ENCODE results near the gene HBS1L. TPM values are rescaled to one million over a fixed set of nuclear protein-coding genes. Genes with fewer than 3 reads are reported as not detected.

The HBS1L gene
- total and polyA plus RNA-seq, 8 donors = 55.1 to 71.5 (median 63.4) TPM

- Histone ChIP-seq H3K27ac (no peak overlapping the region), H3K9me3 (peaks cover 0 to 1% of the 10 kb centered on the region in 2 donors), H3K36me3 (peaks cover 0 to 8% of the 10 kb centered on the region in 2 donors), H3K27me3 (no peaks in the 10 kb centered on the region), H3K4me3 (no peak overlapping the region), H3K4me1 (no peaks in the 10 kb centered on the region)
- intact Hi-C loops (cut with DNase I) = no loop called here
- TF ChIP-seq CTCF (IDR thresholded peaks at IDR 0.05) = no peak
- DNase-seq (no peak), ATAC-seq (no peak)
Observed at GRCh38 chr6:134954272-134955000, 100.2 kb downstream of the HBS1L start.

GRCh38 chr6:134951494-134952263, 102.9 kb downstream of the HBS1L start:
- Histone ChIP-seq H3K4me1 (no peaks in the 10 kb centered on the region), H3K36me3 (no peaks in the 10 kb centered on the region), H3K27me3 (no peaks in the 10 kb centered on the region), H3K27ac (no peak overlapping the region), H3K9me3 (no peaks in the 10 kb centered on the region), H3K4me3 (no peak overlapping the region)
- TF ChIP-seq CTCF (IDR thresholded peaks at IDR 0.05) = no peak
- DNase-seq = no peak
- intact Hi-C loops (cut with DNase I) = no loop called here
- ATAC-seq = no peak

GRCh38 chr6:134950482-134950881, 104.1 kb downstream of the HBS1L start:
- intact Hi-C loops (cut with DNase I) = no loop called here
- H3K4me3 ChIP-seq = no peak overlapping the region
- no peak for TF ChIP-seq CTCF (IDR thresholded peaks at IDR 0.05)
- no peaks in the 10 kb centered on the region for H3K4me1 ChIP-seq
- DNase-seq = no peak
- H3K27ac ChIP-seq = no peak overlapping the region
- no peak for ATAC-seq
- H3K27me3 ChIP-seq = no peaks in the 10 kb centered on the region
- H3K36me3 ChIP-seq = no peaks in the 10 kb centered on the region
- H3K9me3 ChIP-seq = no peaks in the 10 kb centered on the region

GRCh38 chr6:134949927-134950326, 104.7 kb downstream of the HBS1L start, which contains the start of gene ALDH8A1:
TSS of gene ALDH8A1 (minus strand) at chr6:134950101. CDS start at chr6:134950053, 48 bp downstream.
- no peaks in the 10 kb centered on the region for H3K9me3 ChIP-seq
- H3K4me3 ChIP-seq = no peak within 1 kb of the TSS
- no peaks in the 10 kb centered on the region for H3K36me3 ChIP-seq
- intact Hi-C loops (cut with DNase I) = no loop called here
- no peak within 1 kb of the TSS for H3K27ac ChIP-seq
- no peaks in the 10 kb centered on the region for H3K4me1 ChIP-seq
- H3K27me3 ChIP-seq = no peaks in the 10 kb centered on the region
- no peak for DNase-seq
- no peak for ATAC-seq
- no peak for TF ChIP-seq CTCF (IDR thresholded peaks at IDR 0.05)

- no peaks in the 10 kb centered on the region for H3K9me3 ChIP-seq
- TF ChIP-seq CTCF (IDR thresholded peaks at IDR 0.05) = no peak
- no peak overlapping the region for H3K27ac ChIP-seq
- no peak overlapping the region for H3K4me3 ChIP-seq
- H3K4me1 ChIP-seq = no peaks in the 10 kb centered on the region
- intact Hi-C loops (cut with DNase I) = no loop called here
- no peaks in the 10 kb centered on the region for H3K27me3 ChIP-seq
- no peak for ATAC-seq
- no peaks in the 10 kb centered on the region for H3K36me3 ChIP-seq
- DNase-seq = no peak
Observed at GRCh38 chr6:134948691-134949090, 105.9 kb downstream of the HBS1L start.
